HEK293T (cell line): ENCODE measurements around the gene MVB12B.

Experiments
- CTCF ChIA-PET: fragments of 350-600 bp; formaldehyde crosslinking; extraction: SDS; loops from one replicate; lab custom pipeline; 2021; ENCODE audit warnings: antibody characterized with exemption, inconsistent platforms; lab: Yijun Ruan, JAX
- POLR2A ChIA-PET: fragments of 350-600 bp; formaldehyde crosslinking; extraction: SDS; loops from one replicate; lab custom pipeline; 2020; ENCODE audit warnings: antibody characterized with exemption, inconsistent platforms; lab: Yijun Ruan, JAX
- DNase-seq: peaks from one replicate; pipeline ENCODE4 v3.0.0; 2012; ENCODE audit warnings: mixed read lengths; ENCODE audit errors: extremely low spot score
- ARNT ChIP-seq: fragments of 450-650 bp; IDR thresholded peaks from 2 replicates; pipeline ENCODE4 v1.6.1; 2017; ENCODE audit warnings: mild to moderate bottlenecking
- BHLHE40 ChIP-seq: fragments of 450-650 bp; IDR thresholded peaks from 2 replicates; pipeline ENCODE4 v1.6.1; 2016; ENCODE audit warnings: mild to moderate bottlenecking, moderate library complexity, borderline replicate concordance
- CTBP1 ChIP-seq: fragments of 450-650 bp; IDR thresholded peaks from 2 replicates; pipeline ENCODE4 v1.6.1; 2016; ENCODE audit warnings: borderline replicate concordance
- ELF4 ChIP-seq: fragments of 450-650 bp; IDR thresholded peaks from 2 replicates; pipeline ENCODE4 v1.6.1; 2017; ENCODE audit warnings: antibody characterized with exemption
- FOXA1 ChIP-seq: fragments of 450-650 bp; IDR thresholded peaks from 2 replicates; pipeline ENCODE4 v1.6.1; 2016; ENCODE audit warnings: mild to moderate bottlenecking
- FOXK2 ChIP-seq: fragments of 450-650 bp; IDR thresholded peaks from 2 replicates; pipeline ENCODE4 v1.6.1; 2016; ENCODE audit warnings: mild to moderate bottlenecking
- FOXM1 ChIP-seq: fragments of 450-650 bp; IDR thresholded peaks from 2 replicates; pipeline ENCODE4 v1.6.1; 2017; ENCODE audit warnings: mild to moderate bottlenecking, borderline replicate concordance
- HDGF ChIP-seq: fragments of 450-650 bp; IDR thresholded peaks from 2 replicates; pipeline ENCODE4 v1.6.1; 2017; ENCODE audit warnings: antibody characterized with exemption, borderline replicate concordance
- L3MBTL2 ChIP-seq: fragments of 450-650 bp; conservative IDR thresholded peaks from 2 replicates; pipeline ENCODE4 v1.6.1; 2016; ENCODE audit warnings: mild to moderate bottlenecking
- LEF1 ChIP-seq: fragments of 450-650 bp; IDR thresholded peaks from 2 replicates; pipeline ENCODE4 v1.6.1; 2017; ENCODE audit warnings: mild to moderate bottlenecking, borderline replicate concordance
- NFRKB ChIP-seq: fragments of 450-650 bp; IDR thresholded peaks from 2 replicates; pipeline ENCODE4 v1.6.1; 2016; ENCODE audit warnings: mild to moderate bottlenecking, moderate library complexity
- PKNOX1 ChIP-seq: fragments of 450-650 bp; IDR thresholded peaks from 2 replicates; pipeline ENCODE4 v1.6.1; 2016
- SP1 ChIP-seq: fragments of 450-650 bp; IDR thresholded peaks from 2 replicates; pipeline ENCODE4 v1.6.1; 2017
- SUZ12 ChIP-seq: fragments of 450-650 bp; IDR thresholded peaks from 2 replicates; pipeline ENCODE4 v1.6.1; 2016; ENCODE audit warnings: mild to moderate bottlenecking
- TARDBP ChIP-seq: fragments of 450-650 bp; IDR thresholded peaks from 2 replicates; pipeline ENCODE4 v1.6.1; 2016
- ZNF384 ChIP-seq: fragments of 450-650 bp; IDR thresholded peaks from 2 replicates; pipeline ENCODE4 v1.6.1; 2016

Gene MVB12B

GRCh38 chr9:126295936-126296600, 30.6 kb upstream of the MVB12B start:
- ChIA-PET POLR2A (no interaction called here), CTCF (interaction anchor here (0.5 kb wide), 1 partner anchor 73 kb away, joined by 4 read pairs; no protein-coding TSS in a partner anchor)
- no peak for DNase-seq
- TF ChIP-seq SP1 (no peak), LEF1 (no peak)

- CTCF ChIA-PET = interaction anchor here (0.5 kb wide), 1 partner anchor 73 kb away, joined by 4 read pairs; no protein-coding TSS in a partner anchor
- DNase-seq = no peak
- TF ChIP-seq L3MBTL2 (no peak), ELF4 (no peak), TARDBP (no peak), ZNF384 (no peak), FOXA1 (no peak), FOXM1 (no peak), LEF1 (no peak), BHLHE40 (no peak), FOXK2 (no peak), CTBP1 (no peak), NFRKB (no peak), SP1 (no peak), PKNOX1 (no peak), HDGF (no peak), ARNT (no peak), SUZ12 (no peak)
- POLR2A ChIA-PET = no interaction called here
Measured at GRCh38 chr9:126296687-126297086, 29.9 kb upstream of the MVB12B start.

- ChIA-PET POLR2A (no interaction called here), CTCF (no interaction called here)
- TF ChIP-seq ELF4 = no peak
- TF ChIP-seq ZNF384 = no peak
- no peak for TF ChIP-seq ARNT
- no peak for TF ChIP-seq NFRKB
- no peak for TF ChIP-seq CTBP1
- no peak for TF ChIP-seq SUZ12
- no peak for TF ChIP-seq LEF1
- TF ChIP-seq BHLHE40 = no peak
- no peak for TF ChIP-seq HDGF
- no peak for TF ChIP-seq TARDBP
- no peak for TF ChIP-seq FOXA1
- TF ChIP-seq L3MBTL2 = no peak
- DNase-seq = no peak
Measured at GRCh38 chr9:126297661-126298060, 29.0 kb upstream of the MVB12B start.

- no peak for DNase-seq
Measured at GRCh38 chr9:126298063-126298801, 28.4 kb upstream of the MVB12B start.

GRCh38 chr9:126299706-126300276, 26.8 kb upstream of the MVB12B start:
- no peak for TF ChIP-seq FOXM1
- TF ChIP-seq SUZ12 = no peak
- TF ChIP-seq NFRKB = no peak
- TF ChIP-seq FOXK2 = no peak
- no peak for TF ChIP-seq LEF1
- TF ChIP-seq BHLHE40 = no peak
- no peak for TF ChIP-seq ZNF384
- no peak for TF ChIP-seq CTBP1
- no peak for TF ChIP-seq TARDBP
- no peak for TF ChIP-seq PKNOX1
- no peak for TF ChIP-seq L3MBTL2
- TF ChIP-seq SP1 = no peak
- no peak for TF ChIP-seq HDGF
- TF ChIP-seq FOXA1 = no peak
- TF ChIP-seq ARNT = no peak
- DNase-seq = no peak
- CTCF ChIA-PET = no interaction called here
- POLR2A ChIA-PET = no interaction called here

More at GRCh38 chr9:126298063-126298801, 28.4 kb upstream of the MVB12B start:
- CTCF ChIA-PET = interaction anchor here (0.6 kb wide), 1 partner anchor 199 kb away, joined by 3 read pairs; no protein-coding TSS in a partner anchor
- TF ChIP-seq ARNT (no peak), L3MBTL2 (no peak), ZNF384 (no peak), PKNOX1 (no peak), TARDBP (no peak), FOXM1 (no peak), SUZ12 (no peak), BHLHE40 (no peak), HDGF (no peak), ELF4 (no peak), LEF1 (no peak), FOXK2 (no peak), FOXA1 (no peak)
- POLR2A ChIA-PET = no interaction called here

GRCh38 chr9:126301196-126301595, 25.4 kb upstream of the MVB12B start:
- POLR2A ChIA-PET = no interaction called here

More at GRCh38 chr9:126301196-126301595, 25.4 kb upstream of the MVB12B start:
- TF ChIP-seq FOXK2 (no peak), ARNT (no peak), SP1 (no peak), ZNF384 (no peak), FOXA1 (no peak), FOXM1 (no peak), PKNOX1 (no peak), SUZ12 (no peak), TARDBP (no peak), NFRKB (no peak), L3MBTL2 (no peak), HDGF (no peak)
- DNase-seq = no peak
- CTCF ChIA-PET = interaction anchor here (0.6 to 1.7 kb wide), 2 partner anchors 98 to 553 kb away, joined by 3 to 16 read pairs; no protein-coding TSS in a partner anchor
